ENCODE measurements around the gene MRPL46. TPM values are rescaled to one million over a fixed set of nuclear protein-coding genes. Genes with fewer than 3 reads are reported as not detected.

MRPL46 gene
- total and polyA plus RNA-seq, 8 donors: 18.4 to 61.2 (median 38.7) TPM

- Histone ChIP-seq H3K27me3 (peaks cover 0 to 37% (median 0%) of the 10 kb centered on the region in 3 donors), H3K4me1 (no peaks in the 10 kb centered on the region), H3K4me3 (no peak overlapping the region), H3K9me3 (no peaks in the 10 kb centered on the region), H3K27ac (no peak overlapping the region), H3K36me3 (no peaks in the 10 kb centered on the region)
- intact Hi-C loops (cut with DNase I; ENCODE audit: low total_unique reads): no loop called here
- 80 to 90% (median 87%) methylated on average over 7 of the region's 7 CpGs for WGBS, 5 donors
- DNase-seq: no peak
- no peak for TF ChIP-seq POLR2AphosphoS5 (IDR thresholded peaks at IDR 0.05)
- TF ChIP-seq CTCF (IDR thresholded peaks at IDR 0.05): no peak
- TF ChIP-seq POLR2A (IDR thresholded peaks at IDR 0.05): no peak
- no peak for TF ChIP-seq EP300 (IDR thresholded peaks at IDR 0.05)
Measured at GRCh38 chr15:88433046-88433685, 34.0 kb downstream of the MRPL46 start.

GRCh38 chr15:88431441-88431840, 35.7 kb downstream of the MRPL46 start:
- no peaks in the 10 kb centered on the region for H3K9me3 ChIP-seq
- no peaks in the 10 kb centered on the region for H3K36me3 ChIP-seq
- intact Hi-C loops (cut with DNase I; ENCODE audit: low total_unique reads): no loop called here
- no peak overlapping the region for H3K4me3 ChIP-seq
- H3K27me3 ChIP-seq: peaks cover 0 to 36% (median 0%) of the 10 kb centered on the region in 3 donors
- H3K4me1 ChIP-seq: no peaks in the 10 kb centered on the region
- TF ChIP-seq POLR2AphosphoS5 (IDR thresholded peaks at IDR 0.05) (no peak), CTCF (IDR thresholded peaks at IDR 0.05) (no peak), EP300 (IDR thresholded peaks at IDR 0.05) (no peak), POLR2A (IDR thresholded peaks at IDR 0.05) (no peak)
- no peak for DNase-seq
- 75 to 83% (median 77%) methylated on average over 10 of the region's 10 CpGs for WGBS, 5 donors
- H3K27ac ChIP-seq: no peak overlapping the region

- H3K4me3 ChIP-seq: no peak overlapping the region
- no peaks in the 10 kb centered on the region for H3K9me3 ChIP-seq
- H3K27me3 ChIP-seq: peaks cover 0 to 43% (median 0%) of the 10 kb centered on the region in 3 donors
- no peak for TF ChIP-seq POLR2AphosphoS5 (IDR thresholded peaks at IDR 0.05)
- TF ChIP-seq EP300 (IDR thresholded peaks at IDR 0.05): no peak
- no peak for TF ChIP-seq CTCF (IDR thresholded peaks at IDR 0.05)
- TF ChIP-seq POLR2A (IDR thresholded peaks at IDR 0.05): no peak
- intact Hi-C loops (cut with DNase I; ENCODE audit: low total_unique reads): no loop called here
- no peaks in the 10 kb centered on the region for H3K36me3 ChIP-seq
- no peak overlapping the region for H3K27ac ChIP-seq
- no peaks in the 10 kb centered on the region for H3K4me1 ChIP-seq
- no peak for DNase-seq
Measured at GRCh38 chr15:88430051-88430450, 37.1 kb downstream of the MRPL46 start.

GRCh38 chr15:88428805-88429605, 38.2 kb downstream of the MRPL46 start:
- no peak overlapping the region for H3K27ac ChIP-seq
- intact Hi-C loops (cut with DNase I; ENCODE audit: low total_unique reads): no loop called here
- TF ChIP-seq POLR2A (IDR thresholded peaks at IDR 0.05): no peak
- no peak for TF ChIP-seq POLR2AphosphoS5 (IDR thresholded peaks at IDR 0.05)
- TF ChIP-seq CTCF (IDR thresholded peaks at IDR 0.05): no peak
- no peak for TF ChIP-seq EP300 (IDR thresholded peaks at IDR 0.05)

More at GRCh38 chr15:88428805-88429605, 38.2 kb downstream of the MRPL46 start:
- H3K9me3 ChIP-seq: no peaks in the 10 kb centered on the region
- DNase-seq: no peak
- no peaks in the 10 kb centered on the region for H3K36me3 ChIP-seq
- WGBS, 5 donors: 67 to 72% (median 70%) methylated on average over 12 of the region's 12 CpGs
- peaks cover 0 to 47% (median 0%) of the 10 kb centered on the region in 3 donors for H3K27me3 ChIP-seq
- H3K4me3 ChIP-seq: no peak overlapping the region
- H3K4me1 ChIP-seq: no peaks in the 10 kb centered on the region

Measured in stomach (tissue), 9 donors.